Loucy (cell line): ENCODE measurements around the gene TSSK6.
A peak's percentile ranks its signal among the peaks of the same experiment; 100 is the strongest.

Experiments used
- H2AFZ ChIP-seq: fragments of 200-600 bp; sonication (generic); 2 replicates; pipeline ENCODE4 v1.6.0; 2016; ENCODE audit warnings: antibody characterized with exemption, mild to moderate bottlenecking, low read length, moderate library complexity
- H3F3A ChIP-seq: fragments of 200-600 bp; 2 replicates; pipeline ENCODE4 v1.6.0; 2016; ENCODE audit warnings: antibody characterized with exemption, low read depth, mild to moderate bottlenecking
- H3K27me3 ChIP-seq: fragments of 200-600 bp; sonication (generic); 2 replicates; pipeline ENCODE4 v1.6.1; 2014; ENCODE audit warnings: low read length, mild to moderate bottlenecking; ENCODE audit not compliant: insufficient read depth, poor library complexity, severe bottlenecking
- H3K36me3 ChIP-seq: fragments of 200-600 bp; sonication (generic); 2 replicates; pipeline ENCODE4 v1.6.1; 2016; ENCODE audit warnings: low read length; ENCODE audit not compliant: insufficient read depth
- H3K4me1 ChIP-seq: fragments of 200-600 bp; sonication (generic); 2 replicates; pipeline ENCODE4 v1.5.1; 2014; ENCODE audit warnings: low read length, mild to moderate bottlenecking; ENCODE audit not compliant: insufficient read depth, poor library complexity, severe bottlenecking
- H3K4me2 ChIP-seq: fragments of 200-600 bp; sonication (generic); 2 replicates; pipeline ENCODE4 v1.6.0; 2014; ENCODE audit warnings: antibody characterized with exemption, low read length, low read depth, mild to moderate bottlenecking; ENCODE audit not compliant: poor library complexity, severe bottlenecking
- H3K4me3 ChIP-seq: fragments of 200-600 bp; sonication (generic); 2 replicates; pipeline ENCODE4 v1.5.1; 2014; ENCODE audit warnings: low read length, mild to moderate bottlenecking, mixed read lengths; ENCODE audit not compliant: poor library complexity, severe bottlenecking
- H3K79me2 ChIP-seq: fragments of 200-600 bp; sonication (generic); 2 replicates; pipeline ENCODE4 v1.6.1; 2014; ENCODE audit warnings: low read length; ENCODE audit not compliant: insufficient read depth
- H3K9ac ChIP-seq: fragments of 200-600 bp; sonication (generic); 2 replicates; pipeline ENCODE4 v1.6.0; 2014; ENCODE audit warnings: mild to moderate bottlenecking, low read depth, low read length, moderate library complexity; ENCODE audit not compliant: poor library complexity, severe bottlenecking
- H3K9me2 ChIP-seq: fragments of 200-600 bp; sonication (generic); replicated peaks from 2 replicates; pipeline ENCODE4 v1.6.1; 2016; ENCODE audit warnings: low read depth, low read length, mixed read lengths
- H3K9me3 ChIP-seq: fragments of 200-600 bp; sonication (generic); 2 replicates; pipeline ENCODE4 v1.6.1; 2014; ENCODE audit warnings: mild to moderate bottlenecking, antibody characterized with exemption, low read length, low read depth; ENCODE audit not compliant: insufficient read depth
- H4K20me1 ChIP-seq: fragments of 200-600 bp; sonication (generic); 2 replicates; pipeline ENCODE4 v1.6.0; 2014; ENCODE audit warnings: antibody characterized with exemption, low read length, mild to moderate bottlenecking; ENCODE audit not compliant: insufficient read depth, poor library complexity, severe bottlenecking
- CTCF ChIP-seq: fragments of 200-600 bp; sonication (generic); conservative IDR thresholded peaks from 2 replicates; pipeline ENCODE4 v1.5.1; 2014; ENCODE audit warnings: mild to moderate bottlenecking, antibody characterized with exemption, low read length
- EZH2phosphoT487 ChIP-seq: fragments of 200-600 bp; IDR thresholded peaks from 2 replicates; pipeline ENCODE4 v1.6.1; 2018; ENCODE audit warnings: antibody characterized with exemption, mild to moderate bottlenecking, moderate library complexity, borderline replicate concordance

TSSK6 gene

DNA sequence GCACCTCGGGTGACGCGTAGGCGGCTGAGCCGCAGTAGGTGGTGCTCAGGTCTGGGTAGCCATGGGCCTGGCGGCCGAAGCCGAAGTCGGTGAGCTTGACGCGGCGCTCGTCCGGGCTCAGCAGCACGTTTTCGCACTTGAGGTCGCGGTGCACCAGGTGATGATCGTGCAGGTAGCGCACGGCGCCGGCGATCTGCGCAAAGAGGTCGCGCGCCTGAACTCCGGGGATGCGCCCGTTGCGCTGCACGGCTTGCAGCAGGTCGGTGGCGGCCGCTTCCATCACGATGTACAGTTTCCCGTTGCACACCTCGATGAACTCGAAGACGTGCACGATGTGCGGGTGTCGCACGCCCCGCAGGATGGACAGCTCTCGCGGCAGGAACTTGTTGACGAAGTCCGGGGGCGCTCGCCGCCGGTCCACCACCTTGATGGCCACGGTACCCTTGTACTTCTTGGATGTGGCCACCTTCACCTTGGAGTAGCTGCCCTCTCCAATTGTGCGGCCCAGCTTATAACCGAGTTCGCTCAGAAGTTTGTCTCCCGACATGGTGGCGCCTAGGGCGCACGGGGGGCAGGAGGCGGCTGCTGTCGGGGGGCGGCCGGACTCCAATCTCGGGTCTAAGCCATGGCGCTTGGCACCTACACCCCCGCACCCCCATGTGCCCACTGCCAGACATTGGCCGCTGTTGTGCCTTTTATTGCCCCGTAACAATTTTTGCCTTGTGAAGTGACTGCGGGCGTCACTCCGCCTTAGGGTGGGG, at the start of gene TSSK6:
TSS of gene TSSK6 (minus strand) at position 668 of the 761 bp plus-strand sequence. CDS start at position 547, 121 bp downstream.
- Histone ChIP-seq H3K4me2 (peak within 1 kb of the TSS; percentile 96), H3F3A (no peaks in the 10 kb centered on the region), H2AFZ (peak within 1 kb of the TSS; percentile 66), H3K9me2 (no peaks in the 10 kb centered on the region), H4K20me1 (peaks cover 8% of the 10 kb centered on the region), H3K79me2 (peaks cover 49% of the 10 kb centered on the region), H3K27me3 (no peaks in the 10 kb centered on the region), H3K9me3 (no peaks in the 10 kb centered on the region), H3K36me3 (0 out of 2 replicates have a peak, but pooled peaks cover 2% of the 10 kb centered on the region), H3K9ac (peak within 1 kb of the TSS; percentile 94), H3K4me1 (peaks cover 25% of the 10 kb centered on the region), H3K4me3 (peak within 1 kb of the TSS; percentile 92)
- TF ChIP-seq EZH2phosphoT487 (no peak), CTCF (no peak)

GRCh38 chr19:19563348-19563848, 48.0 kb upstream of the TSSK6 start:
- Histone ChIP-seq H3K36me3 (no peaks in the 10 kb centered on the region), H3K9ac (no peak overlapping the region), H4K20me1 (no peaks in the 10 kb centered on the region), H3K27me3 (no peaks in the 10 kb centered on the region), H3F3A (no peaks in the 10 kb centered on the region), H3K9me3 (no peaks in the 10 kb centered on the region), H3K4me1 (no peaks in the 10 kb centered on the region), H2AFZ (no peak overlapping the region), H3K4me2 (no peak overlapping the region), H3K9me2 (no peaks in the 10 kb centered on the region), H3K4me3 (no peak overlapping the region), H3K79me2 (no peaks in the 10 kb centered on the region)
- TF ChIP-seq EZH2phosphoT487 (no peak), CTCF (no peak)

- H4K20me1 ChIP-seq: no peaks in the 10 kb centered on the region
- no peak overlapping the region for H3K4me2 ChIP-seq
- no peak overlapping the region for H3K9ac ChIP-seq
- no peaks in the 10 kb centered on the region for H3K9me2 ChIP-seq
- H3K36me3 ChIP-seq: no peaks in the 10 kb centered on the region
- H3K9me3 ChIP-seq: no peaks in the 10 kb centered on the region
- TF ChIP-seq CTCF (no peak), EZH2phosphoT487 (no peak)
- no peaks in the 10 kb centered on the region for H3K4me1 ChIP-seq
- H2AFZ ChIP-seq: no peak overlapping the region
- H3K27me3 ChIP-seq: no peaks in the 10 kb centered on the region
- H3F3A ChIP-seq: no peaks in the 10 kb centered on the region
- H3K4me3 ChIP-seq: no peak overlapping the region
- H3K79me2 ChIP-seq: no peaks in the 10 kb centered on the region
Measured at GRCh38 chr19:19562665-19563347, 47.5 kb upstream of the TSSK6 start.
